Measurements from ENCODE around the gene ING5.
"Not testable (repeated sequence)": the region's sequence is repeated elsewhere in the genome, so short reads cannot be mapped to it uniquely, and the experiment has no call there.

The ING5 gene
- total RNA-seq = 80.6 to 105 reads per million in 2 donors

- peak; percentile 95 for DNase-seq
Observed at GRCh38 chr2:241701399-241702154, at the start of gene ING5. TSS of gene ING5 (plus strand) at chr2:241702039. CDS start at chr2:241702066, 27 bp downstream.

- no peak for DNase-seq
Observed at GRCh38 chr2:241652142-241652541, 49.7 kb upstream of the ING5 start.

GRCh38 chr2:241652722-241653121, 49.1 kb upstream of the ING5 start:
- no peak for DNase-seq

- DNase-seq = no peak
Observed at GRCh38 chr2:241653210-241653750, 48.6 kb upstream of the ING5 start.

GRCh38 chr2:241654551-241654950, 47.3 kb upstream of the ING5 start:
- no peak for DNase-seq

- no peak for DNase-seq
Observed at GRCh38 chr2:241655516-241656189, 46.2 kb upstream of the ING5 start.

- no peak for DNase-seq
Observed at GRCh38 chr2:241656190-241656741, 45.6 kb upstream of the ING5 start.

GRCh38 chr2:241657786-241658254, 44.0 kb upstream of the ING5 start:
- no peak for DNase-seq

- DNase-seq = no peak
Observed at GRCh38 chr2:241658296-241658695, 43.5 kb upstream of the ING5 start.

- no peak for DNase-seq
Observed at GRCh38 chr2:241659150-241659739, 42.6 kb upstream of the ING5 start.

- DNase-seq = no peak
Observed at GRCh38 chr2:241660593-241661213, 41.1 kb upstream of the ING5 start.

GRCh38 chr2:241662731-241663130, 39.1 kb upstream of the ING5 start:
- DNase-seq = not testable (repeated sequence)

- no peak for DNase-seq
Observed at GRCh38 chr2:241665731-241666440, 36.0 kb upstream of the ING5 start.

- no peak for DNase-seq
Observed at GRCh38 chr2:241666627-241667400, 35.0 kb upstream of the ING5 start.

GRCh38 chr2:241668354-241668753, 33.5 kb upstream of the ING5 start:
- no peak for DNase-seq

GRCh38 chr2:241668839-241669238, 33.0 kb upstream of the ING5 start:
- DNase-seq = no peak

- no peak for DNase-seq
Observed at GRCh38 chr2:241670333-241671110, 31.3 kb upstream of the ING5 start.

GRCh38 chr2:241671457-241672240, 30.2 kb upstream of the ING5 start:
- DNase-seq = no peak
